Measurements from ENCODE around the gene BLVRA. TPM values are rescaled to one million over a fixed set of nuclear protein-coding genes. Genes with fewer than 3 reads are reported as not detected.

The BLVRA gene
- total RNA-seq, 2 donors from 2014 or later, result 30.2 to 39.7 TPM

DNA sequence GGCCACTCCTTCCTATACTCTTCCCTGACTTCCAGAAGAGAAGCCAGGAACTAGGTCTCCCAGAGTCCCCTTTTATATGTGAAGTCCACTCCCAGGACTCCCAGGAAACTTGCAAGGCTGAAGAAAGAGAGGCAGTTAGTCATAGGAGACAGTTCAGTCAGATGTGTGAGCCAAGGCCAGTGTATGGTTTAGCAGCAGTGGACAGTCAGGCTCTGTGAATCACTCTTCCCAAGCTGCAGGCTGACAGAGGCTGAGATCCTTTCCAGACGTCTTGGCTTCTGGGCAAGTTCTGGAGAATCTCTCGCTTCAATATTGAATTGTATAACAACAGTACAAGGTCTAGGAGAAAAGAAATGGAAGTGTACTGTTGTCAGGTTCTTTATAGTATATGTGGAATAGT is 26.9 kb downstream of the BLVRA start:
- Histone ChIP-seq H3K4me3 (no peak overlapping the region), H3K9me3 (no peaks in the 10 kb centered on the region), H3K36me3 (no peaks in the 10 kb centered on the region), H3K27me3 (replicated peaks; ENCODE audit: insufficient read depth) (no peaks in the 10 kb centered on the region), H3K4me1 (replicated peaks) (no peaks in the 10 kb centered on the region), H3K27ac (no peak overlapping the region)
- TF ChIP-seq POLR2A (IDR thresholded peaks at IDR 0.05), result no peak
- DNase-seq (ENCODE audit: low spot score), result no peak
- intact Hi-C loops (cut with DNase I), result no loop called here
- 59% methylated on average over 2 of the region's 2 CpGs for WGBS

DNA sequence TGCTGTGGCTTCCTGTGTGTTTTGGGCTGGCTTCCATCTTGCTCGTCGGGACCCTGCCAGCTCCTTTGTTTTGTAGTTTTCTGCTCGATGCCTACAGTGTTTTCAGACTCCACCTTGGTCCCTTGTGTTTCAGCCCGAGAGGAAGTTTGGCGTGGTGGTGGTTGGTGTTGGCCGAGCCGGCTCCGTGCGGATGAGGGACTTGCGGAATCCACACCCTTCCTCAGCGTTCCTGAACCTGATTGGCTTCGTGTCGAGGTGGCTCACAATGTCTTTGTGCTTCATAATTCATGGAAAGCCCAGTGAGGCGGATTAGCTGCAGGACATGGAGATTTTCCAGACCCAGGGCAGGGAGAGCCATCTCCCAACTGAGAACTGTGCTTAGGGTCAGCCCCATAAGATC is 29.3 kb downstream of the BLVRA start:
- no peaks in the 10 kb centered on the region for H3K4me1 ChIP-seq (replicated peaks)
- no peak for DNase-seq (ENCODE audit: low spot score)
- no peak for TF ChIP-seq POLR2A (IDR thresholded peaks at IDR 0.05)
- TF ChIP-seq POLR2AphosphoS5 (IDR thresholded peaks at IDR 0.05), result no peak
- TF ChIP-seq, protein P1, sequence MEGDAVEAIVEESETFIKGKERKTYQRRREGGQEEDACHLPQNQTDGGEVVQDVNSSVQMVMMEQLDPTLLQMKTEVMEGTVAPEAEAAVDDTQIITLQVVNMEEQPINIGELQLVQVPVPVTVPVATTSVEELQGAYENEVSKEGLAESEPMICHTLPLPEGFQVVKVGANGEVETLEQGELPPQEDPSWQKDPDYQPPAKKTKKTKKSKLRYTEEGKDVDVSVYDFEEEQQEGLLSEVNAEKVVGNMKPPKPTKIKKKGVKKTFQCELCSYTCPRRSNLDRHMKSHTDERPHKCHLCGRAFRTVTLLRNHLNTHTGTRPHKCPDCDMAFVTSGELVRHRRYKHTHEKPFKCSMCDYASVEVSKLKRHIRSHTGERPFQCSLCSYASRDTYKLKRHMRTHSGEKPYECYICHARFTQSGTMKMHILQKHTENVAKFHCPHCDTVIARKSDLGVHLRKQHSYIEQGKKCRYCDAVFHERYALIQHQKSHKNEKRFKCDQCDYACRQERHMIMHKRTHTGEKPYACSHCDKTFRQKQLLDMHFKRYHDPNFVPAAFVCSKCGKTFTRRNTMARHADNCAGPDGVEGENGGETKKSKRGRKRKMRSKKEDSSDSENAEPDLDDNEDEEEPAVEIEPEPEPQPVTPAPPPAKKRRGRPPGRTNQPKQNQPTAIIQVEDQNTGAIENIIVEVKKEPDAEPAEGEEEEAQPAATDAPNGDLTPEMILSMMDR (IDR thresholded peaks at IDR 0.05), result no peak
- H3K27me3 ChIP-seq (replicated peaks; ENCODE audit: insufficient read depth), result no peaks in the 10 kb centered on the region
- H3K4me3 ChIP-seq, result no peak overlapping the region
- no peak overlapping the region for H3K27ac ChIP-seq
- no peaks in the 10 kb centered on the region for H3K9me3 ChIP-seq
- peaks cover 0 to 3% of the 10 kb centered on the region in 2 donors for H3K36me3 ChIP-seq
- intact Hi-C loops (cut with DNase I), result no loop called here
- 87% methylated on average over 14 of the region's 14 CpGs for WGBS

DNA sequence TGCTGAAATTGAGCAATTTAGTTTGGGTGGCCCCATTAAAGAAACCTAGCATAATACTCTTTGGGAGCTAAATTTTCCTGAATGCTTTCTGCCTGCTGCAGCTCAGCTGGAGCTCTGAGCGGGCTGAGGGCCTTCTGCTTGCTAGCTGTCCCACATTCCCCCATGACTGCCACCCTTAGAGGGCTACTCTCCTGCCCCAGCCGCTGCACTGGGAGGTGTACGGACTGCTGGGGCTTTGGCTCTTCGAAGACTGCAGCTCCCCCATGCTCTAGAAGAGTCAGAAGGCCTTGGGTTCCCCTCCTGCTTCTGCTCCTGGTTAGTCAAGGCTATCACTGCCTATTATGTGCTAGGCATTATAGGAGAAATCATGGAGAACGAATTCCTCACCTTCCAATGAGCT is 31.5 kb downstream of the BLVRA start:
- H3K4me1 ChIP-seq (replicated peaks), result no peaks in the 10 kb centered on the region
- no peak for DNase-seq (ENCODE audit: low spot score)
- H3K27ac ChIP-seq, result no peak overlapping the region
- H3K4me3 ChIP-seq, result no peak overlapping the region
- intact Hi-C loops (cut with DNase I), result no loop called here
- H3K9me3 ChIP-seq, result no peaks in the 10 kb centered on the region
- peaks cover 0 to 3% of the 10 kb centered on the region in 2 donors for H3K36me3 ChIP-seq
- H3K27me3 ChIP-seq (replicated peaks; ENCODE audit: insufficient read depth), result no peaks in the 10 kb centered on the region
- 94% methylated on average over 5 of the region's 5 CpGs for WGBS
- TF ChIP-seq POLR2AphosphoS5 (IDR thresholded peaks at IDR 0.05), result no peak
- TF ChIP-seq, protein P1 (IDR thresholded peaks at IDR 0.05), result no peak
- no peak for TF ChIP-seq POLR2A (IDR thresholded peaks at IDR 0.05)

DNA sequence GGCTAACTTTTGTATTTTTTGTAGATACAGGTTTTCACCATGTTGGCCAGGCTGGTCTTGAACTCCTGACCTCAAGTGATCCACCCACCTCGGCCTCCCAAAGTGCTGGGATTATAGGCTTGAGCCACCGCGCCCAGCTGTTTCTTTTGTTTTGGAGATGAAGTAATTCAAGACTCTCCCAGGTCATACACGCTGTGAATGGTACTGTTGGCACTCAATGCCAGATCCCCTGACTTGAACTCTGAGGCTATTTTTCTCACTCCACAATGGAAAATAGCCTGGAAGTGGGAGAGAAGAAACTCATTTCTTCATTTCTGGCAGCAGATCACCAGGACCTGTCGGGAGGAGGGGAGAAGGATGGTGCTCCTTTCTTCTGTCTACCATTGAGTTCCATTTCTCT is 32.4 kb downstream of the BLVRA start:
- Histone ChIP-seq H3K9me3 (no peaks in the 10 kb centered on the region), H3K27me3 (replicated peaks; ENCODE audit: insufficient read depth) (no peaks in the 10 kb centered on the region), H3K4me3 (no peak overlapping the region), H3K36me3 (peaks cover 0 to 3% of the 10 kb centered on the region in 2 donors), H3K4me1 (replicated peaks) (no peaks in the 10 kb centered on the region), H3K27ac (no peak overlapping the region)
- 90% methylated on average over 5 of the region's 5 CpGs for WGBS
- TF ChIP-seq, protein P1 (IDR thresholded peaks at IDR 0.05), result no peak
- no peak for TF ChIP-seq POLR2AphosphoS5 (IDR thresholded peaks at IDR 0.05)
- no peak for TF ChIP-seq POLR2A (IDR thresholded peaks at IDR 0.05)
- DNase-seq (ENCODE audit: low spot score), result no peak
- intact Hi-C loops (cut with DNase I), result no loop called here

DNA sequence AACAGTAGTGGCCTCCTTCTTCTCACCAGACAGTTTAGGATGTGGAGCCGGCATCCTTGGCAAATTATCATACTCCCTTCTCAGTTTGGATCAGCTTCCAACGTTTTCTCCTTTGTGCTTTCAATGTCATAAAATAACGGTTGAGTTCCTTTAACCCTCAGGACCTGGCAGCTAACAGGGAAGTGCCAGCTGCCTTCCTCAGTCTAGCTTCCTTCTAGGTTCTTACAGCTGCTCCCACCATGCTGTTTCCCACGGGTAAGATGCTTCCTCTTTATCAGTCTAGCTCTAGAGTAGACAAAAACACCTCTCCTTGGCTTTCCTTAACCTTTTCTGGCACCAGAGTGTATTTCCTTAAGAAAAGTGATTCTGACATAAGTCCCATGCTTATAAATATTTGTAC is 33.2 kb downstream of the BLVRA start:
- peaks cover 0 to 3% of the 10 kb centered on the region in 2 donors for H3K36me3 ChIP-seq
- 11% methylated on average over 4 of the region's 4 CpGs for WGBS
- H3K4me3 ChIP-seq, result no peak overlapping the region
- intact Hi-C loops (cut with DNase I), result no loop called here
- TF ChIP-seq, protein P1 (IDR thresholded peaks at IDR 0.05), result no peak
- TF ChIP-seq POLR2A (IDR thresholded peaks at IDR 0.05), result no peak
- no peak for TF ChIP-seq POLR2AphosphoS5 (IDR thresholded peaks at IDR 0.05)
- DNase-seq (ENCODE audit: low spot score), result no peak
- H3K4me1 ChIP-seq (replicated peaks), result no peaks in the 10 kb centered on the region
- no peaks in the 10 kb centered on the region for H3K27me3 ChIP-seq (replicated peaks; ENCODE audit: insufficient read depth)
- H3K27ac ChIP-seq, result peak overlapping the region in 1 of 2 donors; percentile 5
- H3K9me3 ChIP-seq, result no peaks in the 10 kb centered on the region
